CD14-positive monocyte (primary cell): ENCODE data around the gene ARHGAP40. TPM values are rescaled to one million over a fixed set of nuclear protein-coding genes. Genes with fewer than 3 reads are reported as not detected.

Experiments used
- DNase-seq, 3 donors: peaks; one replicate each; pipeline ENCODE4 v3.0.0-alpha.2; 2011 to 2022
- H2AFZ ChIP-seq: 2 replicates; pipeline ENCODE4 v1.6.0; 2012; ENCODE audit warnings: mild to moderate bottlenecking, low read depth, low read length, inconsistent platforms; ENCODE audit not compliant: insufficient read depth, poor library complexity, severe bottlenecking
- H3K27ac ChIP-seq, 2 donors: 1 replicate in 1 of 2; 2 replicates in 1 of 2; pipeline ENCODE4 v1.5.1; 2012 to 2013; ENCODE audit warnings: low read length in 2 of 2, control low read depth in 1 of 2, inconsistent platforms in 1 of 2, low read depth in 1 of 2, mild to moderate bottlenecking in 1 of 2
- H3K27me3 ChIP-seq, 2 donors: one replicate each; pipeline versions ENCODE4 v1.6.0 to v1.6.1; 2011 to 2013; ENCODE audit warnings: low read length in 2 of 2; ENCODE audit not compliant: control insufficient read depth in 2 of 2, insufficient read depth in 2 of 2
- H3K36me3 ChIP-seq, 2 donors: replicated peaks in 1 of 2; 1 replicate in 1 of 2; 2 replicates in 1 of 2; pipeline versions ENCODE4 v1.5.1 to v1.6.1; 2012 to 2013; ENCODE audit warnings: low read length in 2 of 2, control low read depth in 1 of 2, inconsistent platforms in 1 of 2, mild to moderate bottlenecking in 1 of 2; ENCODE audit not compliant: insufficient read depth in 2 of 2, control insufficient read depth in 1 of 2
- H3K4me1 ChIP-seq, 2 donors: 1 replicate in 1 of 2; 2 replicates in 1 of 2; pipeline versions ENCODE4 v1.5.1 to v1.6.1; 2012 to 2013; ENCODE audit warnings: low read length in 2 of 2, control low read depth in 1 of 2, inconsistent platforms in 1 of 2, mild to moderate bottlenecking in 1 of 2, moderate library complexity in 1 of 2; ENCODE audit not compliant: insufficient read depth in 2 of 2, control insufficient read depth in 1 of 2
- H3K4me2 ChIP-seq: replicated peaks from 2 replicates; pipeline ENCODE3; 2012; ENCODE audit warnings: low read length, moderate library complexity, mild to moderate bottlenecking; ENCODE audit not compliant: poor library complexity, severe bottlenecking; ENCODE audit errors: extremely low read depth
- H3K4me3 ChIP-seq, 3 experiments: fragments of 200-600 bp in 1 of 3; sonication (generic) in 1 of 3; replicated peaks in 1 of 3; 1 replicate in 2 of 3; 2 replicates in 1 of 3; pipeline ENCODE4 v1.5.1; 2011 to 2013; ENCODE audit warnings: low read length in 3 of 3, mild to moderate bottlenecking in 3 of 3, control low read depth in 2 of 3, low read depth in 2 of 3, inconsistent platforms in 1 of 3, moderate library complexity in 1 of 3
- H3K79me2 ChIP-seq: 2 replicates; pipeline ENCODE4 v1.6.0; 2012; ENCODE audit warnings: mild to moderate bottlenecking, control low read depth, inconsistent platforms, low read length, moderate library complexity; ENCODE audit not compliant: insufficient read depth
- H3K9ac ChIP-seq: 2 replicates; pipeline ENCODE4 v1.6.0; 2017; ENCODE audit warnings: low read length, mild to moderate bottlenecking; ENCODE audit not compliant: insufficient read depth, poor library complexity, severe bottlenecking
- H3K9me3 ChIP-seq, 2 donors: replicated peaks in 1 of 2; 1 replicate in 1 of 2; 2 replicates in 1 of 2; pipeline versions ENCODE4 v1.5.1 to v1.6.1; 2012 to 2013; ENCODE audit warnings: low read length in 2 of 2, control low read depth in 1 of 2; ENCODE audit not compliant: control insufficient read depth in 1 of 2, insufficient read depth in 1 of 2
- H4K20me1 ChIP-seq: 2 replicates; pipeline ENCODE4 v1.6.0; 2012; ENCODE audit warnings: mild to moderate bottlenecking, low read length, control low read depth, moderate library complexity; ENCODE audit not compliant: insufficient read depth
- H3K27ac Mint-ChIP-seq, 7 donors: one replicate each; pipeline ENCODE4 v1.8.0; 2020; ENCODE audit warnings: mild to moderate bottlenecking in 7 of 7, mixed read lengths in 7 of 7, moderate library complexity in 6 of 7, inconsistent platforms in 2 of 7
- H3K27me3 Mint-ChIP-seq, 3 donors: one replicate each; pipeline ENCODE4 v1.8.0; 2021 to 2022; ENCODE audit warnings: low read depth in 3 of 3, mild to moderate bottlenecking in 3 of 3, mixed read lengths in 3 of 3, moderate library complexity in 3 of 3, inconsistent platforms in 1 of 3
- H3K36me3 Mint-ChIP-seq, 2 donors: one replicate each; pipeline ENCODE4 v1.8.0; 2020; ENCODE audit warnings: mixed read lengths in 2 of 2, inconsistent platforms in 1 of 2, mild to moderate bottlenecking in 1 of 2
- H3K4me1 Mint-ChIP-seq: one replicate; pipeline ENCODE4 v1.8.0; 2020; ENCODE audit warnings: mild to moderate bottlenecking, mixed read lengths
- H3K4me3 Mint-ChIP-seq, 2 donors: one replicate each; pipeline ENCODE4 v1.8.0; 2020; ENCODE audit warnings: mild to moderate bottlenecking in 2 of 2, mixed read lengths in 2 of 2, moderate library complexity in 1 of 2
- H3K9me3 Mint-ChIP-seq, 7 donors: one replicate each; pipeline ENCODE4 v1.8.0; 2020 to 2022; ENCODE audit warnings: mixed read lengths in 7 of 7, mild to moderate bottlenecking in 6 of 7, moderate library complexity in 6 of 7, inconsistent platforms in 2 of 7
- WGBS: methylation state at CpG from one replicate; pipeline ENCODE4 v1.1.5; 2013; ENCODE audit warnings: missing lambda C conversion rate; ENCODE audit not compliant: insufficient coverage; 5-methylcytosine and 5-hydroxymethylcytosine counted together
- intact Hi-C, 2 donors: fragments of 100-400 bp; cut with micrococcal nuclease; formaldehyde crosslinking; loops; one replicate each; pipeline versions ENCODE4 v1.15.0 to v1.15.1; 2023
- polyA plus RNA-seq, 3 donors: library from polyadenylated mRNA; depleted of rRNA in 1 of 3; unstranded in 2 of 3; stranded (reverse) in 1 of 3; fragments of 300-500 nt in 2 of 3; fragments of >200 nt in 1 of 3; fragmentation: Illumina TruSeq in 2 of 3; gene quantifications; 1 replicate in 2 of 3; 2 replicates in 1 of 3; pipeline ENCODE4 v1.2.3, GENCODE V29; 2012 to 2021
- TF ChIP-seq, protein P1 (sequence below): fragments of 200-600 bp; IDR thresholded peaks from one replicate; pipeline ENCODE4 v1.8.0; 2022; ENCODE audit warnings: antibody characterized with exemption, mild to moderate bottlenecking

Gene ARHGAP40
- polyA plus RNA-seq, 3 donors = not detected

DNA sequence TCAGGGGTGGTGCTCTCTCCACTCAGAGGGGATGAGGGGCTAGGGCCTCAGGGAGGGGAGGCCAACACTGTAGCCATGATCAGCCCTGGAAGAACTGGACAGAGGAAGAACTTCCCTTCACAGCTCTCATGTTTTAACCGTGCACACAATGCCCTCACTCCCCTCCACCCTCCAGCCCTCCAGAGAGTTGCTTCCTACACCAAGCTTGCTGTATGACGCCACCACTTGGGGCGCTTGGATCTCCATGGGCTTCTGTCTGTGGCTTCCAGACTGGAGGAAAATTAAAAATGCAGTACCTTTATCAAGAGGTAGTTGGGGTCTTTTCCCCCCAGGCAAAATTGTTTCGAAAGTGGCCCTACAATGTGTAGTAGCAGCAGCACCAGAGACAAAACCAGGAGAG, 48.4 kb downstream of the ARHGAP40 start:
- Histone ChIP-seq H3K79me2 (no peaks in the 10 kb centered on the region), H2AFZ (no peak overlapping the region), H3K4me2 (no peak overlapping the region), H3K27ac (no peak overlapping the region), H3K9ac (peak overlapping the region; percentile 9), H3K27me3 (peaks cover 0 to 11% of the 10 kb centered on the region in 2 donors), H3K36me3 (no peaks in the 10 kb centered on the region), H3K4me3 (no peak overlapping the region), H4K20me1 (no peaks in the 10 kb centered on the region), H3K9me3 (no peaks in the 10 kb centered on the region), H3K4me1 (peaks cover 8 to 11% of the 10 kb centered on the region in 2 donors)
- TF ChIP-seq, protein P1, sequence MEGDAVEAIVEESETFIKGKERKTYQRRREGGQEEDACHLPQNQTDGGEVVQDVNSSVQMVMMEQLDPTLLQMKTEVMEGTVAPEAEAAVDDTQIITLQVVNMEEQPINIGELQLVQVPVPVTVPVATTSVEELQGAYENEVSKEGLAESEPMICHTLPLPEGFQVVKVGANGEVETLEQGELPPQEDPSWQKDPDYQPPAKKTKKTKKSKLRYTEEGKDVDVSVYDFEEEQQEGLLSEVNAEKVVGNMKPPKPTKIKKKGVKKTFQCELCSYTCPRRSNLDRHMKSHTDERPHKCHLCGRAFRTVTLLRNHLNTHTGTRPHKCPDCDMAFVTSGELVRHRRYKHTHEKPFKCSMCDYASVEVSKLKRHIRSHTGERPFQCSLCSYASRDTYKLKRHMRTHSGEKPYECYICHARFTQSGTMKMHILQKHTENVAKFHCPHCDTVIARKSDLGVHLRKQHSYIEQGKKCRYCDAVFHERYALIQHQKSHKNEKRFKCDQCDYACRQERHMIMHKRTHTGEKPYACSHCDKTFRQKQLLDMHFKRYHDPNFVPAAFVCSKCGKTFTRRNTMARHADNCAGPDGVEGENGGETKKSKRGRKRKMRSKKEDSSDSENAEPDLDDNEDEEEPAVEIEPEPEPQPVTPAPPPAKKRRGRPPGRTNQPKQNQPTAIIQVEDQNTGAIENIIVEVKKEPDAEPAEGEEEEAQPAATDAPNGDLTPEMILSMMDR = no peak
- peaks cover 0 to 3% (median 0%) of the 10 kb centered on the region in 7 donors for H3K9me3 Mint-ChIP-seq
- H3K27me3 Mint-ChIP-seq = peaks cover 9 to 36% (median 30%) of the 10 kb centered on the region in 3 donors
- H3K27ac Mint-ChIP-seq = no peak overlapping the region
- DNase-seq = no peak
- intact Hi-C loops = no loop called here
- peaks cover 9% of the 10 kb centered on the region for H3K4me1 Mint-ChIP-seq
- 60% methylated on average over 3 of the region's 4 CpGs for WGBS
- no peak overlapping the region for H3K4me3 Mint-ChIP-seq
- H3K36me3 Mint-ChIP-seq = no peaks in the 10 kb centered on the region

DNA sequence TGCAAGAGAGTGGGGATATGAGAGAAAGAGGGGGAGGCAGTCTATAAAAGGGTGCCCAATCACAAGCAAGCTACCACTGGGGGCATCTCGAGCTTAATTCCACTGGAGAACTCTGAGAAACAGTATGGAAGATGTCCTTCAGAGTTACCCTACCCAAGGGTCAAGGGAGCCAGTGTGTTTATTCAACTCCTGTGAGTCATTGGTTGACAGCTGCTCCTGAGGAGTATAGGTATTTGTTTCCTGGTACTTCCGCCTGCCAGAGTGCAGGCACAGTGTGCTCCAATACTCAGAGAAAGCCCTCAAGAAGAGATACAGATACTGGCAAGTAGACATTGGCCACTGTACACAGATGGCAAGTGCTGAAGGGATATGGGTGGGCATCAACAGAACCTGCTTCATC, 49.5 kb downstream of the ARHGAP40 start:
- no peak overlapping the region for H3K4me3 Mint-ChIP-seq
- H3K4me3 ChIP-seq = no peak overlapping the region
- no peaks in the 10 kb centered on the region for H3K36me3 ChIP-seq
- peaks cover 8 to 25% (median 21%) of the 10 kb centered on the region in 3 donors for H3K27me3 Mint-ChIP-seq
- no peak overlapping the region for H3K27ac Mint-ChIP-seq
- intact Hi-C loops = no loop called here
- no peak overlapping the region for H2AFZ ChIP-seq
- DNase-seq = no peak
- no peaks in the 10 kb centered on the region for H4K20me1 ChIP-seq
- TF ChIP-seq, protein P1 = no peak
- whole genome bisulfite sequencing = 62% methylated on average over 2 of the region's 2 CpGs
- no peaks in the 10 kb centered on the region for H3K9me3 ChIP-seq
- no peaks in the 10 kb centered on the region for H3K36me3 Mint-ChIP-seq
- no peak overlapping the region for H3K27ac ChIP-seq
- peaks cover 0 to 3% (median 0%) of the 10 kb centered on the region in 7 donors for H3K9me3 Mint-ChIP-seq
- no peak overlapping the region for H3K9ac ChIP-seq
- H3K4me2 ChIP-seq = no peak overlapping the region
- peaks cover 0 to 11% of the 10 kb centered on the region in 2 donors for H3K27me3 ChIP-seq
- no peaks in the 10 kb centered on the region for H3K79me2 ChIP-seq
- peaks cover 6% of the 10 kb centered on the region for H3K4me1 Mint-ChIP-seq
- H3K4me1 ChIP-seq = peaks cover 4 to 5% of the 10 kb centered on the region in 2 donors
